Liver (tissue), 3 donors: ENCODE results near the gene HOXD1.

Source experiments
- CTCF ChIP-seq: fragments of 150-350 bp; IDR thresholded peaks from 2 replicates; pipeline ENCODE4 v1.5.1; 2017; ENCODE audit warnings: improper control_type of control experiment, low read depth, low read length; ENCODE audit not compliant: missing input control
- EGR1 ChIP-seq, 2 donors: IDR thresholded peaks; 2 replicates each; pipeline ENCODE4 v1.6.1; 2016 to 2018; ENCODE audit warnings: antibody characterized with exemption in 2 of 2, low read depth in 2 of 2
- REST ChIP-seq: IDR thresholded peaks from 2 replicates; pipeline ENCODE4 v1.6.1; 2016; ENCODE audit warnings: antibody characterized with exemption, mild to moderate bottlenecking
- SP1 ChIP-seq: IDR thresholded peaks from 2 replicates; pipeline ENCODE4 v1.6.1; 2018; ENCODE audit warnings: antibody characterized with exemption, mild to moderate bottlenecking
- donor health status: healthy.
- donor health status: healthy.

- no peak for TF ChIP-seq CTCF
- no peak for TF ChIP-seq REST
- no peak for TF ChIP-seq SP1
- no peak for TF ChIP-seq EGR1 (IDR thresholded peaks at IDR 0.05; ENCODE audit: low read depth in 2 of 2)
Measured at GRCh38 chr2:176170602-176171305, 17.7 kb upstream of the HOXD1 start.
